GM21737 (cell line): ENCODE data around the gene TCERG1L.

Experiments
- ATAC-seq: cut with Tn5 transposase; IDR thresholded peaks from one replicate; pipeline ENCODE4 v1.9.1; 2021; ENCODE audit warnings: mild to moderate bottlenecking, moderate library complexity; ENCODE audit not compliant: unreplicated experiment

Gene TCERG1L

DNA sequence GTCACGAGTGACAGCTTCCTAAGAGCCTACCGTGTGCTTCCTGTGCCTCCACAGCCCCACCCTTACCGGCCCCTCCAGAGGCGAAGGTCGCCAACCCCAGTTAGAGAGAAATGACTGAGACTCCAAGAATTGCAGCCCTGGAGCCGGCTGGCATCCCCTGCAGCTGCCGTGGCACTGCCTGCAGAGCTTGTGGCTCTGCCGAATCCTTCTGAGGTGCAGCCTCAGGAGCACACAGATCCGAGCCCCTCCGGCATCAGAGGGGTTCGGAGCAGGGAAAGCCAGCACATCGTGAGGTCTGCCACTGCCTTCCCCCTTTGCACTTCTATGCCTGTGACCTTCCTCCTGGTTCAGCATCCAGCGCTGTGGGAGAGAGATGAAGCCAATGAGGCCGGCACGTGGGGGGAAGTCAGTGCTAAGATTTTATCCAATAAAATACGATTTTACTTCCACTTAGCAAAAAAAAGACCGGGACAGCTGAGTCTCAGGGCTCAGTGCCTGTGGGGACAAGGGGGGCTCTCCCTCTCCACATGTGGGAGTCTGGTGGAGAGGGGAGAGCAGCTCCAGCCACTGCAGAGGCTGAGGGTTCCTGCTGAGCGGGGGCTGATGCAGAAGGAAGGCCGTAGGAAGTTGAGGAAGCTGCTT, 80.1 kb downstream of the TCERG1L start:
- ATAC-seq = no peak

DNA sequence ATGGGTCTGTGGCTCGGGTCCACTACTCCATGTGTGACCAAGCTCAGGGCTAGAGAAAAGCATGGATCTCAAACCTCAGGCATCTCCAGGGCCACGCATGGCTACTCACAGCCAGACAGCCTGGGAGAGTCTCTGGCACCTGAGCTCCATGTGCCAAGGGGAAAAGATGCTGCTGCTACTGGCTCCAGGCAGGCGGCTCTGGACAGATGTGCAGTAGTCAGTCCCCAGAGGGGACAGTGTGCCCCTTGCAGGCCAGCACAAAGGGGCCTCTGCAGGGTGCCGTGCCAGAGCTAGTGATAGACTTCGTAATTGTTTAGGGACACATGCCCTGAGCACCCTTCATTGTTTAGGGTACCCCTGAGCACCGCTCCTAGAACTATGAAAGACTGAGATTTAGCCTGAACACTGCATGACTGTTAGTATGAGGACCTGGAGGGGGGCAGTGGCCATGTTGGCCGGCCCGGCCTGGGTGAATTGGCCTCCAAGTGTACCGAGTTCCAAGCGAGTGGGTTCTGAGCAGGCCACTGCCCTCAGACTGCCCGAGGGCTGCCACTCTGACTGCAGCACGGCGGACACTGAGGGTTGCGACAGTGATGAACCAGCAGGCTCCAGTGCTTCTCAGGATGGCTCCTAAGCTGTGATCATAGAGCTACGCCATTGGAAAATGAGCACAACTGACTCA, 80.7 kb downstream of the TCERG1L start:
- ATAC-seq = no peak

DNA sequence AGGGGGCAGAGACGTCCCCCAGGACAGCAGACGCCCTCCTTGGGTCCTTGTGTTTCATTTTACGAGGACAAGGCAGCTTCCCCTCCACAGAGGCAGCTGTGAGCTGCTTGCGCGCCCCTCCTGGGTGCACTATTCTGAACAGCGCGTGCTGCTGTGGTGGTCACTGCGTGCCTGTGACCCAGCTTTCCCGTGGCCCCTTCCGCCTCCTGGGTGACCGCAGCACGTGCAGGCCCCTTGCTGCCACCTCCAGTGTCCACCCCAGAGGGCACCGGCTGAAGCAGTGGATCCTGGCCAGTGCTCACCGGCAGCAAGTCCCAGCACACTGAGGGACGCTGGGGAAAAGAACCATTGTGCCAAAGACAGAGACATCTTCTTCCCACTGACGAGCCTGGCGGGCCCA, 81.4 kb downstream of the TCERG1L start:
- ATAC-seq = no peak

DNA sequence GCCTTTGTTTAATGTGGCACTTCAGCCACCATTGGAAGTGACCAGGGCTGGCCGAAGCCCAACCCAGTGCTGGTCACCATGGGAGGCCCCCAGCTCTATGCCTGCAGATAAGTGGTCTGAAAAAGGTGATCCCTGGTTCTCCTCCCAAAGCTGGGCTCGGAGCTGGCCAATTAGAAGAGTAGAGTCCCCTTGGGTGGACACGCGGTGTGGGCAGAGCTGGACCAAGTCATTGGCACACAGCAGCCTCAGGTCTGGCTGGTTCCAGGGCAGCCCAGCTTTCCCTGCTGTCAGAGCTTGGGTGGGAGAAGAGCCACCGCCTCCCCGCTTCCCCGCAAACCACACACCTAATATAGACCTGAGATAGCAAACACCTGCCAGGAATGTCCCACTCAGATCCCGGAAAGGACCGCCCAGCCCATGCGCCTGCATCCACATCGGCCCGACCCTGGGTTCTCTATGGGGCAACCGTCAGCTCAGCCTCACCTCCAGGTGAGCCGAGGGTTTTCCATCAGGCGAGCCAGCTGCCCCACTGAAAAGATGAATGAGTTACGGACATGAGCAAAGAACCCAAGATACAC, 84.3 kb downstream of the TCERG1L start:
- no peak for ATAC-seq

DNA sequence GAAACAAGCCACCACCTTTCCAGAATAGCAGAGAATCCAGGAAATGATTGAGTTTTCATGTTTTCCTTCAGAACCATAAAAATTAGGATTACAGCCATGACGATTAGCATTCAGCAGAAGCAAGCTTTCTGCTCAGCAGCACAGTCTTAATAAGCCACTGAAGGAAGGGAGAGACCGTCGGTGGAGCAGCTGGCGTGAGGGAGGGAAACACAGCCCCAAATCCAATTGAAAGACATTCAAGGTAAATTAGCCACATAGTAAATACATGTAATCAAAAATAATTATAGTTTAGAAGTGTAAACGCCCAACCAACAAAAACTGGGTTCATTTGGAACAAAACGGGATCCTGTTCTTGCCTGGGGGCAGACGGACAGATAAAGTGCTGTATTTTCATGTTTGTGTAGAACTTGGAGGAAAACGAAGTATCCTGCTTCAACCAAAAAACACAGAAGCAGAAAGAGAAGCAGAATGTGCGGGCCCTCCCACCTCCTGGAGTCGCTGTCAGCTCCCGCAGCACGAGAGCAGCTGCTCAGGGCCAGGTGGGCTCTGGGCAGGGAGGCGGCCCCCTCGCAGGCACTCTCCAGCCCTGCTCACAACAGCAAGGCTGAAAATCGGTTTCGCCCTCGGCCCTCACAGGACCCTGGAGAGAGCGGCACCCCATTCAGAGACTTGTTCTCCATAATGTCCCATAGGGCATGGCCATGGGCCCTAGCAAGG, 84.9 kb downstream of the TCERG1L start:
- no peak for ATAC-seq

DNA sequence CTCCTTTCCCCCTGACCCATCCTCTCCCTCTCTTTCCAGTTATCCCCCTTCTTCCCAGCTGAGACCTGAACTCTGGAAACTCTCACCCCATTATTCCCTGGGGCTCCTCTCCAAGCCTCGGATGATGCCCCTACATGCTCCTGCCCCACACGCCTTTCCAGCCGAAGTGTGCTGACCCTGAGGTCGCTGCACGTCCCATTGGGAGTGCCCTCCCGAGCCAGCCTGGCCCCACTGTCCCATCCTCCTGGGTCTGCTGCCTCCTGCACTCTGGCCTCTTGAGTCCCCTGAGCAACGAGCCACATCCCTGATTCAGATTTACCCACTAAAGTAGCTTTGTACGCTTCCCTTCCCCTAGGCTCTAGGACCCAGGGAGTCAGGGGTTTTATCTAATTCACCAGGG, 87.4 kb downstream of the TCERG1L start:
- ATAC-seq = no peak

DNA sequence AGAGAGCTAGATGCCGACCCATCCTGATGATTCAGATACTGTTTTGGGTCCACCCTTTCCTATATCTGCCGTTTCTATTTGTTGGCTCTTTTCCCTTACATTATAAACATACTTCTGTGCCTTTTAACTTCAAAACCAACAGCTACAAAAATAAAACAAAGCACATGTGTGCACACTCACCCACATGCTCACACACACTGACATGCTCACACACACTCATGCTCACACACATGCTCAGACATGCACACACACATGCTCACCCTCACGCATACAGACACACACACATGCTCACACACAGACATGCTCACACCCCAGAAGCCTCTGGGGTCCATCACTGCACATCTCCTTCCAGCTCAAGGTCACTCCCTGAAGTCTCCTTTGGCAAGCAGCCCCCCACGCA, 88.1 kb downstream of the TCERG1L start:
- no peak for ATAC-seq

DNA sequence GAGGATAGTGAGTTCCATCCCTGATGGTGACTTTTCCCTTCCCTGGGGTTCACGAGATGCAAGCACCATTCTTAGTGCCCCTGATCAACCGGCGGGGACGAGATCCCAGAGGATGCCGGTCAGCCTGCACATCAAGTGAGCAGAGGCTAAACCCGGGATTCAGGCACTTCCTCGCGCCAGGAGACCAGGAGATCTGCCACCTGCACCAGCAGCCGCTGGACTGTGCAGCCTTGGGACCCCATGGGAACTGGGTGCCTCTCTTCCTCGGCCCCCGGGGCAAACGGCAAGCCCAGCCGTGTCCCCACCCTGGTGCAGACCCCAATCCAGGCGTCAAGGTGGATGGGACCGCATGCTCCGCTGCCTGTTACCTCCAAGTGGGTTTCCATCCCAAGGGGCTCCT, 88.5 kb downstream of the TCERG1L start:
- ATAC-seq = no peak

DNA sequence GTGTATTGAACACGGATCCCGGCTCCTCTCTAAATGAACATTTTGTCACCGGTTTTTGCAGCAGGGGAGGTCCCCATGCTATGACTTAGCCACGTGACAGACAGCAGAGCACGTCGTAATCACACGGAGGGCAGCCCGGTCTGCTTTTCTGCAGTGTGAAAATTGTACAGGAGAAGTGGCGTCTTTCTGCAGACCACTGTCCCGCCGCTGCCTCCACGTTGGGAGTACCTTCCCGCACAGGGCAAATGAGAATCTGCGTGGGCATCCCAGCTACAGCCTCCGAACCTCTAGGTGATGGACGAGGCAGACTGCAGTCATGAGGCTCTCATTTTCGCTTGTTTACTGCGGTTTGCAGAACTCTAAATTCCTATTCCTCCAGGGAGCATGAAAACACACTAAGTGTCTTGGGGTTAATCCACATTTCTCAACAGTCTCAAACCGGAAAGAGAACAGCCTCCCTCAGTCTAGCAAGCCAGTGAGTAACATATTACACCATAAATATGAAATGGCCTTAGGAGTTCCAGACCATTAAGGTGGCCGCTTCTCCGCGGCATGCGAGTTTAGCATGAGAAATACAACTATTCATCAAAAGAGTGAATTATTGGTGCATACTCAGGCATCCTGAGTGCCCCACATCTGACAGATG, 89.8 kb downstream of the TCERG1L start:
- ATAC-seq = no peak

DNA sequence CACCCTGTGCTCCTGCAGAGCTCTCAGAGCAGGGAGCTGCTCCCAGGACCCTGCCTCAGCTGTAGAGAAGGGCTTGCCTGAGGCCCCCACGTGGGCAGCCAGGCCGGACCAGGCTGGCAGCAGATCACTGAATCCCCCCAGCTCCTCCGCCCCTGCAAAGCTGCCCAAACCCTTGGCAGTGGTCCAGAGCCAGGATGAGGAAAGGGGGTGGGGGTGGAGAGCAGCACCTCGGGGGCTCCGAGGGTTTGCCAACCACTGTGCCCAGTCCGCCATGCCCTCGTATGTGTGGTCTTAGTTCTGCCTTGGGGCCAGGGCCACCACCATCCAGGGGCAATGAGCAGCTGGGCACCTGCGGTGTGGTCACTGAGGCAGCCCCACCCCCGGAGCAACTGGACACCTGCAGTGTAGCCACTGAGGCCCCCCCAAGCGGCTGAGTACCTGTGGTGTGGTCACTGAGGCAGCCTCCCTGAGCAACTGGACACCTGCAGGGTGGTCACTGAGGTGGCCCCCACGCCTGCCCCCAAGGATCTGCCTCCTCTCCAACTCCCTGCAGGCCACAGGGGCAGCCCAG, 90.8 kb downstream of the TCERG1L start:
- no peak for ATAC-seq

DNA sequence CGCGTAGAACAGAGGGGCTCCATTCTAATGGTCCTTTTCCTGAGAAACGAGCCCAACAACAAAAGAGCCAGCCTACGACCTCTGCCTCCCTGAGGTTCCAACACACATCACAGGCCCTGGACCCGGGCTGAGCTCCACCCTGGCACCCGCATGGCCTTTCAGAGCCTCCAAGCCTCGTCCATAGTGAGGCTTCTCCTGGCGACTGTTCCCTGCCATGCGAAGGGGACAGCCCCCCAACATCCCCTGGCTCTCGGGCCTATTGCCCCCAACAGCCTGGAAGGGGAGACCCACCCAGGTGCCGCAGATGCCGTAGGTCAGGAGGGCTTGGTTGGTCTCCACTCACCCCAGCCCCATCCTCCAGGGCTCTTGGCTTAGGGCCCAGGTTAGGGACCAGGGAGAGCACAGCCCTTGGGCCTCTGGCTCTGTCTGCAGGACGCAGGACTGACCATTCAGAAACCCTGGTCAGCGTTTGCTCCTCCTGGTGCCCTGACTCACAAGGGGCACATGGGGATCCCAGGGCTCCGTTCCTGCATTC, 91.5 kb downstream of the TCERG1L start:
- no peak for ATAC-seq

DNA sequence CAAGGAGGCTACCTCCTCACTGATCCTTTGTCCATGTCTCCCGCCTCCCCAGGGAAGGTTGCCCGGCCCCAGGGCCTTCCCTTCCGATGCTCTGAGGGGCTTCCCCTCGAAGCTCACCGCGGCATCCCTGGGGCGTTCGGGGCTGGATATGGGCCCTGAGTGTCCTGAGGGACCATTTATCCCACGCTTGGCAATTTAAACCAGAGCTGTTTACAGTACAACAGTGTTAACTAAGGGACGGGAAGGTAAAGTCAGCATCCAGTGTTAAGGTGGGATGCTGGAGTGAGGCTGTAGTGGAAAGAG, 92.0 kb downstream of the TCERG1L start:
- ATAC-seq = no peak

DNA sequence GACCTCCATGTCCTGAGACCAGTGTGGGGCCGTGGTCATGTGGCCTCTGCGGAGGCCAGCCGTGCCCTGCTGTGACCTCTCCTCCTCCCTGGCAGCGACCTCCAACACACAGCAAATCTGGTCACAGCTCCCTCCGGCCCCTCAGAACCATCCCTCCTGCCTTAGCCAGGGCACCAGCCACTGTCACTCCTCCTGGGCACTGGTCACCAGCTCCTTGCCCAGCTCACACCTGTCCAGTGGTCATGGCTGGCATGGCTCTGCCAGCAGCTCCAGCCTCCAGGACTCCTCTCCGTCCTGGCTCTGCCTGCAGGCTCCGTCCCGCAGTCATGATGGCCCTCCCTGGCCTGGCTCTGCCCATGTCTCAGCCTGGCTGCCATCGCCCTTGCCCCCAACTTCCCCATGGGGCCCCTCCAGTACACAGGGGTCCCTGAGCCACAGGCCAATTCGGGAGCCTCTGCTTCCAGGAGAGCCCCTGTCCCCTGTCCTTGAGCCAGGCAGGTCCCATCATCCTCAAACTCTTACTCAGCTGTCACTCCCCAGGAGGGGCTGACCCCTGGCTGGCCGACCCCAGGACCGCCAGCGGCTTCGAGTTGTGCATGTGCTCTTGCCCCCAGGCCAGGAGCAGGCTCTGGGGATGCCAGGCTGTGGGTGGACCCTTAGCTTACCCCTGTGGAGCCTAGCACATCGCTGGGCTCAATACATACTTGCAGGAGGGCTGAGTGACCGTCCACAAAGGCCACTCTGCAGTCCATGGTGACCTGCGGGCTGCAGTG, 92.5 kb downstream of the TCERG1L start:
- ATAC-seq = no peak

DNA sequence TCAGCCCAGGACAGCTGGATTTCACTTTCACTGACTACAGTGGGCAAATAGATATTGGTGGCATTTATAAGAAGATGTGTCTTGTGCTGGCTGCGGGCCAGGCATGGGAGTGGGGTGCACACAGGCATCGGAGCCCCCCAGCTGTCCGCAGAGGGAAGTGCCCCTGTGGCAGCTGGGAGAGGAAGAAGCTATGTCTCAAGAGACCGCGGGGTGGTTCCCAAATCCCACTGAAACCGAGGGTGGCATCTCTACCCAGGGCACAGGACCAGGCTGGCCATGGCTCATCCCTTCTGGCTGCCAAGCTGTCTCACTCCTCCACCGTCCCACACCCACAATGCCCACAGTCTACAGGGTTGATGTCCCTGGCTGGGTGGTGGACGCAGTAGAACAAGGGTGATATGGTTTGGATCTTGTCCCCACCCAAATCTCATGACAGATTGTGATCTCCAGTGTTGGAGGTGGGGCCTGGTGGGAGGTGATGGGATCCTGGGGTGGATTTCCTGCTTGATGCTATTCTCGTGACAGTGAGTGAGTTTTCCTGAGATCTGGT, 94.8 kb downstream of the TCERG1L start:
- ATAC-seq = no peak

DNA sequence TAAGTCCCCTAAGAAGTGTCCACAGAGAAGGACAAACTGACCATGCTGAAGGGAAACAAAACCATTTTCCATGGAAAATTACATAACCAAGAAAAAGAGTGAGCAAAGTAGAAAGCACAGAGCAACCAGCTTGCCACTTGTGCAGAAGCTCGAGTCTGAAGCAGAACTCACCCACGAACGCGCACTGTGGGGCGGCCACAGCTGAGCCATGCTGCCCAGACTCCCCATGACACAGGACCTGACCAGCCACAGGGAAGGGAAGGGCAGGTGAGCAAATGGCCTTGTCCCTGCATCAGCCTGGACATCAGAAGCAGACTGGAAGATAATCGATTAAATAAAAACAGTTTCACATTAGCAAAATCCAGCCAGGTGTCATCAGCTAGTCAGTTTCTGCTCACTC, 95.7 kb downstream of the TCERG1L start:
- no peak for ATAC-seq

DNA sequence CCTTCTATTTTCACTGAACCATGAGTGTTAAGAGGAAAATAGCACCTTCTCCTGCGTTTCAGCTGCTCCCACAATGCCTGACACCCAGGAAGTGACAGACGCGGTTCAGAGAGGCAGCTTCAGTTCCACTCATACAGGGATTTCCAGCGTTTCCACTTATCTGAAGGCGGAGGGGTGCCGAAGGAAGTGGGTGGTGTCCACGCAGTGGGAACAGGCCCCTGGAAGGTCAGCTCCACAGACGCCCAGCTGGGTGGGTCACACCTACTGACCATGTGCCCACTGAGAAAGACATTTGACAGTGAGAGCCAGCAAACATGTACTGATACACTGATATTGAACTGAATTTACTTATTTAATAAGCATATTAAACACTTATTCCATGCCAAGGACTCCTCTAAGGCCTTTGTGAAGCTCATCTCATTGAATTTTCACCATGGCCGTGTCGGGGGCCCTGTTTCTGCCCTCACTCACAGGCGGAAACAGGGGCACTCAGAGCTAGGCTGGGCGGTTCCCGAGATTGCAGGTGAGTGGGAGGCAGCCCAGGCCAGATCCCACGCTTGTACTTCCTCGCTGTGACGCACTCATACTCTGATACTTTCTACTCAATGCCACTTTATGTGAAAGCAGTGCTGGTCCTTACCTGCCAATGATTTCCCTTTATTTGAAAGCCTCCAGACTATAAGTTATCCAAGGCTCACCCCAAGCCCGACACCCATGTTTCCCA, 96.8 kb downstream of the TCERG1L start:
- no peak for ATAC-seq

DNA sequence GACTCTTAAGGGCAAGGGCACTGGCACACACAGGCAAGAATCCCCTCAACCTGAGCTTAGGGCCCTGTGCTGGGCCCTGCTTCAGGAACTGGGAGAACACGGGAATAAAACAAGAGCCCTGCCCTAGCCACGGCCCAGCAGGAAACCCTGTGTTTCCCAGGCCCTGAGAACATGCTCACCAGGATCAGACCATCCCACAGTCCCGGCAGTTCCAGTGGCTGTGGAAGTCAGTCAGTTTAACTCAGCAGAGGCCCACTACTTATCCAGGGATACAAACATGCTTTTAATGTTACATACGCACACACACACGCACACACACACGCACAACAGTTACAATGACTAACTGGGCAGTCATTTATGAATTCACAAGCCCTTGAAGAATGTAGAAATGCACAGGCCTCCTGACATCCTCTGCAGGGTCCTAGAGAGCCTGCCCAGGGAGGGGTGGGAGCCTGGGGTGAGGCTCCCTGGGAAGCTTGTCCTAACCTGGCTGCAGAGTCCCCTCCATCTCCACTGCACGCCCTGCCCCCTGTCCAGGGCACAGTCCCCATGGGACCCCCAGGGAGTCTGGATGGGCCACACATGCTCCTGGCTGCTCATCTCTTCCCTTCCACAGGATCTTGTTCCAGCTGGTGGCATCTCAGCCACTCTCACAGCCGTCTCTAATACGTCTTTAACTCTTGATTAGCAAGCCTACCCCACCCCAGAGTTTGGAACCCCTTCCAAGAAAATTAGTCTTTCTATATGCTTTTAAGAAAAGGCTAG, 97.6 kb downstream of the TCERG1L start:
- ATAC-seq = no peak

DNA sequence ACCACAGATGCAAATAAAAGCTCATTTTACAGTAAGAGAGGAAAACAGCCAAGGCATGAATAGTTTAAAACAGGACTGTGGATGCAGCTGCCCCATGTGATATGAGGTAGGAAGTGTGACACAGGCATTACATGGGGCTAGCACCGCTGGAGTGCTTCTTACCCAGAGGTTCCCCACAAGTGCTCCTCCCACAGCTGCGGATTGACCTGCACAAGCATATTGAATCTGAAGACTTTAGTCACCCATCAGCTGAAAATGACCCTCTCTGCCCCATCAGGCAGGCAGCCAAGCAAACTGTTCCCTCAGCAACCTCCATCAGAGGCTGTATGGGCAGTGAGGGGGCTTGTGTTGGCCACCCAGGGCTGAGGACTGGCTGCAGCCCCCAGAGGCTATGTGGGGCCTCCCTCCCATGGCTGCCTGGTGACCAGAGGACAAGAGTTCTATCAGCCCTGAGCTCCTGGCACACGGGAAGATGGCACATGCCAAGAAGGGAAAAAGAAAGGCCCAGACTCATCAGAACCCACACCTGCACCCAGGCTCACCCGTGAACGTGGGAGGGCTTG, 98.7 kb downstream of the TCERG1L start:
- ATAC-seq = no peak
